Renal cortical epithelial cell (primary cell): ENCODE data around the gene DPF3. TPM values are rescaled to one million over a fixed set of nuclear protein-coding genes. Genes with fewer than 3 reads are reported as not detected.

Source experiments
- DNase-seq: peaks from one replicate; pipeline ENCODE4 v3.0.0-alpha.2; 2011; ENCODE audit warnings: low read depth
- total RNA-seq: library from RNA; depleted of rRNA; stranded (reverse); fragments of >200 nt; gene quantifications from 2 replicates; pipeline ENCODE4 v1.2.3, GENCODE V29; 2014

DPF3 gene
- total RNA-seq, 1 donor from 2014 or later: 3.0 TPM

DNA sequence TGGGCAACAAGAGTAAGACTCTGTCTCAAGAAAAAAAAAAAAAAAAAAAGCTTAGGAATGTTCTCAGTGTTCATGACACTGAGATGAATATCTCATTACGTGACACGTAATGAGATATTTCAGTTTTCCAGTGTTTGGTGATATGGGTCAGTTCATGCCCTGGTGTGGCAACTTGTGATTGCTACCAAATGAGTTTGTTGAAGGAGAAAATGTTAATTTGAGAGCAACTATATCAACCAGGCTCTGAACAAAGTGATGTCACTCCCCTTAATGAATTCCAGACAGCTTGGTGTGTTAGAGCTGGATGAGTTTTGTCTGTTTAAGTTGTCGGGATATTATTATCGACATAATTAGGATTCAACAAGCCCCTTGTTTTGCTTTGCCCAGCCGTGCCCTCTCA, 211.7 kb downstream of the DPF3 start:
- DNase-seq: no peak

DNA sequence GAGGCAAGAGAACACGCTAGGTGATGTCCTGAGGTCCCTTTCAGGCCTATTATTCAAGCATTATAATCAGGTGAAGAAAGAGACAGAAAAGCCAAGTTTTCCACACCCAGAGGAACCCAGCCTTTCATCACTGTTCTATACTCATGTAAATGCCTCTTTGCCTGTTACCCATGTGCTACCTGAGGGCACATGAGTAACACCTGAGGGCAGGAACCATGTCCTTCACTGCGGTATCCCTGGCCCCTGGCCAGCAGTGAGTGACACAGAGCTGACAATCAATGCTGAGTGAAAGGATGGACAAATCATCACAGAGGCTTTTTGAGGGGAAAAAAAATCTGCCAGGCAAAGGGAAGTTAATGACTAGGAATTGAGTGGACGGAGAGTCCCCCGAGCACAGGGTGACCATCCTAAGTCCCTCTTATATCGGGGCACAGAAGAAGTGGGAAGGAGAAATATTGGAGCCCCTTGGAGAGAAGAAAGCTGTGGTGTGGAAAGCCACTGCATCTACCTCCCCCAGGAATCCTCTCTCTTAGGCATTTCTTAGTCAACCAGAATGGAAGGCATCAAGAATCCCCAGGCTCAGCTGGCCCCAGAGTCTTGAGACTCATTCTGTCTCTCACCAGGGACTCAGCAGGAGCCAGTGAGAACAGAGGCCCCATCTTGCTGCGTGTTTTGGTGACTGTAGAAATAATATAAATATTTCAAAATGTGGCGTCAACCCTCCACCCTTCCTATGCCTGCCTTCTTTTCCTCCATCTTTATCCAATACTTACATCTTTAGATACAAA, 212.9 kb downstream of the DPF3 start:
- peak; percentile 17 for DNase-seq

DNA sequence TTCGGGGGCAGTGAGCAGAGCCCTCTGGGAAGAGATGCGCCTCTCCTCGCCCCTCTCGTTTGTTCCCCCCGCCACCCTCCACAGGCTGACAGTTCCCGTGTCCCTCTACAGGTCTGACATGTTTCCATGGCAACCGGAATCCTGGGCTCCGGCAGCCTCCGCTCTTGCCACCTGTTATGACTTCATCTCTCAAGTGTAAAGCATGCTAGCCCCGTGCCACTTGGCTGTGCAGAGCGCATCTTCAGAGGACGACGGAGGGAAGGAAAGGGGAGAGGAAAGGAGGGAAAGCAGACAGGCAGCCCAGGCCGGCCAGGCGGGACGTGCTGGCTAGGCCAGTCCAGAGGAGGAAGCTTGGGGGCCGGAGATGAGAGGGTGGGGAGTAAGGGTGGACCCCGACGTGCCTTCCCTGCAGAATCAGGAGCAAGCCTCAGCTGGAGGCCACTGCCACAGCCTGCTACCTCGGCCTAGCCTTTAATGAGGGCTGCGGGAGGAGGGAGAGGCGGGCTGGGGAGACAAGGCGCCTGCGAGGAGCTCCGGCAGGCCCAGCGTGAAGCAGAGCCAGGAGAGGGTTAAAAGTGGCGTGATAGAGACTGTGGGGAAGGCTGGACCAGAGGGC, 214.3 kb downstream of the DPF3 start:
- DNase-seq: no peak

DNA sequence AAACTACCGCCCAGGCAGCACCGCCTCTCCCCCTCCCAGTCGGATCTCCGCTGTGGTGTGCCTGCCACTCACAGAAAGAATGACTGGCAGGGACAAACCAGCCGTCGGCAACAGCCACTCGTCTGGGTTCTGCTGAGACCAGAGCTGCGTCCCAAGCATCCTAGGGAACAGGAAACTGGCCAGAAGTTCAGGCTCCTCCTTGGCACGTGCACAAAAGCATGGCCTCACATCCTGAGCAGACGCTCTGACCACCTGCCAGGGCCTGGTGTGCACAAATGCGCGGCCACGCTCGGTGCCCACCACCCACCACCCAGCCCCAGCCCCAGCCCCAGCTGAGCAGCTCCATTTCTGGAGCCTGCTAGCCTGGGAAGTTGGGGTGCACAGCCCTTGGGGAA, 214.8 kb downstream of the DPF3 start:
- no peak for DNase-seq

DNA sequence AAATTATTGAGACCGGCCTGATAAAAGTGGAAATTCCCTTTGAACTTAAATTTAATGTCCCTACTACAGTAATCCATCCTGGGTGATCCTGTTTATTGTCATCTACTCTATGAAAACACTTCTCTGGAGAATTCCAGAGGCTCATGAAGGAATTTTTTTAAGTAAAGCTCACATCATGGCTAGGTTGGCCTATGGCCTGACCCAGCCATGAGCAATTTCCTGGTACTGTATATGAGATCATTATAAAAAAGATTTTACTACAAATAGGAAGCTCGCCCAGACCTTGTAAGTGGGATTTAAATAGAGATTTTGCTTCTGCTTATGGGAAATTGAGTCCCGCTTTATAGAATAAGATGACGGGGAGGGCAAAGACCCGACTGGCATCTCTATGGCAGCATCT, 215.5 kb downstream of the DPF3 start:
- no peak for DNase-seq

DNA sequence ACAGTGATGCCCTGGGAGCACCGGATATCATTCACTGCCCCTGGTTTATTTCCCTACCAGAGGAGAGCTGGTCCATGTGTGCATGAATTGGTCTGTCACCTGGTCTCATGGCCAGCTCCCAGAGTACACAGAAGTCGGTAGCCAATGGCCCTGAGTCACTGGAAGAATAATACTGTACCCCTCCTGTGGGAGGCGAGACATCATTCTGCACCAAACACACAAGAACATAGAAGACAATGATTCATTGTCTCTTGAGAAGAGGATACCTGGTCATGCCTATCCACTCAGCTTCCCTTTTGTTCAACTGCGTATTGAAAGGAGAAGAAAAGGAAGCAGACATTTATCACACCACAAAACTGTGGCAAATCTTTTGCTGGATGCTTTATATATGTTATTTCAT, 216.2 kb downstream of the DPF3 start:
- no peak for DNase-seq

DNA sequence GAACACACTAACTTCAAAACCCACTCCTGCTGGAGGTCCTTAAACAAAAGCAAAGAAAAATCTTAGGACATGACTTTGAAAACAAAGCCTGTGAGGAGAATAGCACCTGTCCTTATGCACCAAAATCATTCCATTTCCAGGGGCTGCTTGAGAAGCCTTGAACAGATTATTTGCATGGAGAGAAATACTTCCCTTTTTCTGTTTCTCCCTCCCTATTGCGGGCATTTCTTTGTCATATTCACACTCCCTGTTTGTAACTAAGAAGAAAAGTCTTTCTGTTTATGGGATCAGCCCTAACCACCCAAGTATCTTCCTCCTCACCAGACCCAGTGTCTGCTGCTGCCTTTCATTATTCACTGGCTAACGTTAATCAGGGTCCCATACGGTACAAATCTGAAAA, 218.8 kb downstream of the DPF3 start:
- no peak for DNase-seq

DNA sequence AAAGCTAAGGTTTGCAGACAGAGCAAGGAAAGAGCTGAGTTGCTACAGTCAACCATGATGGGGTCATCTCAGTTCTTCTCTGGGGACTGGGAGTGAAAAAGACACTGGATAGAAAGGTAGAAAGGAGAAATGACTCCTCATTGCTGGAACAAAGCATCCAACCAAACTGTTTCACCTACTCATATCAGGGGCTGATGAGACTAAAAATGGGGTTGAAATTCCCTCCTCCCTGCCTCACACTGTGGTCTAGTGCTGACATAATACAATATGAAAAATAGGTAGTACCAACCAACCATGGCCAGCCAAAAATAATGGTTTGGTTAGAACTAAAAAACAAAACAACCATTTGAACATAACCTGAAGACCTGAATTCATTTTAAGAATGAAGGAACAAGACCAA, 220.7 kb downstream of the DPF3 start:
- no peak for DNase-seq

DNA sequence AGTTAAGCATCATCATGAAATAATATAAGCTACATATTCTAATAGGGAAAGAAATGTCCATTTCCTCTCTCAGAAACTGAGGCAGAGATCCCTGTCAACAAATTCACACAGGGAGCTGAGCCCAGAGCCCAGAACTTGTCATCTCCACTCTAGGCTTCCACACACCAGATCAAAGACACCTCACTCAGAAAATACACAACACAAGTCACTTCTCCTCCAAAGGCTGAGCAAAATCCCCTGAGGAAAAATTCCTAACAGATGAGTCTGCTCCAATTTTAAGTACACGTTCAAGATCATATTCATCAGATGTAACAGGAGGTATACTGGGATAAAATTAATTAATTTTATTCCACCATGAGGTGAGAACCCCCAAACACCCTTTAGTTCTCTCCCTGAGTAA, 227.3 kb downstream of the DPF3 start:
- peak; percentile 95 for DNase-seq

DNA sequence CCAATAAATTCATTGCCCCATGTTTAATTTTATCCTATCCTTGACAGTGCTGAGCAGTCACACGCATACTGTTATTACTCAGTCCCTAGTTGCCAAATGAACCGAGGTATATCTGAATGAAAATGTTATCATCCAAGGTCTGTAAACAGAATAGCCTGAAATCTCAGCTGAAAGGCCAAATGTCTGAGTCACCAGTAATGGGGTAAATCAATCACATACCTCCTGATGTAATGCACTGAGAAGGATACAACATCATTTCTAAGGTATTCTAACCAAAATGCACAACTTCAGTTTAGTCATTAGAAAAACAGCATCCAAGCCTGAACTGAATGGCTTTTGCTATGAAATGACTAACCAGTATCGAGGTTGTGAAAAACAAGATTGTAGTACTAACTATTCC, 228.6 kb downstream of the DPF3 start:
- peak; percentile 100 for DNase-seq

DNA sequence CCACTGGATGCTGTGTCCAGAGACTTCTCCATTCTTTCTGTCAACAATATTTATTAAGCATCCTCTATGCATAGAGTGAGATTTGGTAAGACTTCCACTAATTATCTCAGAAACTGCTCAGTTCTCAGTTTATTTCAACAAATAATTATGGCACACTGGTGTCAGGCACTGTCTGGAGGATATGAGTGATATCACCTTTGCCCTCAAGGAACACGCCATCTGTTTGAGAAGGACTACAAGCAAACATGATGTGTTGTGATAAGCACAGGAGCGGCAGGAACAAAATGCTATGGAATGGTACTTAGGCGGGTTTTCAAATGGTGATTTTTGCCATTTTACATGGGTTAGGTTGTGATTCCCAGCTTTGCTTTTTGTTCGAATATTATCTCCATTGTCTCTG, 229.2 kb downstream of the DPF3 start:
- no peak for DNase-seq

DNA sequence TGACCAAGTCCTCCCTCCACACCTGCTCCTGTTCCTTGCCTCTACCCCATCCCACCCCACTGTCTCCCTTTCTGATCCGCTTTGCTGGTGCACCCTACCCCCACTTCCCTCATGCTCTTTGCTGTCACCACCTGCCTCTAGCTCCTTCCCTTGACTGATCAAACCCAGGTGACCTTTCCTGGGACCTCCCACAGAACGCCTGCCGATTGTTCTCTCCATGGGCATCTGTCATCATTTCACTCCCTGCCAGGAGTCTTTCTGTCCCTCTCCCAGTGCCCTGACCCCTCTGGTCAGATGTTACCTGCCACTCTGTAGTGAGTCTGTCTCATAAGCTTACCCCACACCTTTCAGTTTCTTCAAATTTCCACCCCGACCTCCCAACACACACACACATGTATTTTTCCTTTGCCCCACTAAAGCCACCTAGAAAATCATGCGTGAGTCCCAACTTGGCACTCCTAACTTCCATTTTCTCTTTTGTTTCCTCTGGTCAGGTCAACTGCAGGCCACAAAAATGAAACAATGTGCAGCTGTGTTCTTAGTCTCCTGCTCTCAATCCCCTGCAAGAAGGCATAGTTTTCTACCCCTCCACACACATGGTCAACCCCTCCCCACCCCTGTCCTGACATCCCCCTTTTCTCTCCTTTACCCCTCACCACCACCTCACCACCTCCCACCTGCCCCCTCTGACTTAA, 229.8 kb downstream of the DPF3 start:
- no peak for DNase-seq

DNA sequence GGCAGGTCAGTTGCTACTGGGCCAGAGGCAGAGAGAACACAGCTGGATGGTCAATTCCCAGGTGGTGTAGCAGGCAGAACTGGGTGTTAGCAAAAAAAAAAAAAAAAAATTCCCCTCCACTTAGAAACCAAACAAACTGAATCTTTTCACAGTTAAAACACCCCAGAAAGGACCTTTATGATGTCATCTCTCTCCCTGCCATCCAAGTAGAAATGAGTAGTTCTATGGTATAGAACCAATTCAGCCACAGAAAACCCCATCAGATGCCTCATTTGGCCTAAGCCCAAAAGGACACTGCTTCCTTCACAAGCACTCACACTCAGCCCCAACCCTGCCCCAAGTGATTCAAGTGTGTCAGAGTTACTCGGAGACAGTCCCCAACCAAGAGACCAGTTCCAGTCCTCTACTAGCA, 230.8 kb downstream of the DPF3 start:
- no peak for DNase-seq

DNA sequence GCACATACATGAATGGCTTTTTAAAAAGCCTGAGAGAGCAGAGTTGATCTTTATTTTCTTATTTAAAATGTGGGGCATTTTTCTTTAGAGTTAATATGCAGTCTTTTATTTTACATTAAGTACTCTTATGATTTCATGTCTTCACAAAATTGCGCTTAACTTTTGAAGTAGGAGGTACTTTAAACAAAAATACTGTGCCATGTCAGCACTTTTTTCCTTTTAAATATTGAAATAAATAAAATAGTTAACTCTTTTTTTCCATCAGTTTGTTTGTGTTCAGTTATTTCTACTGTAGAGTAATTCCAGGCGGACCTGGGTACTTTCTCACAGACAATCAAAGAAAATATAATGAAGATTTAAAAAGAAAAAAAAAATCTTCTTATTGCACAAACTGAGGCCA, 231.7 kb downstream of the DPF3 start:
- DNase-seq: no peak

DNA sequence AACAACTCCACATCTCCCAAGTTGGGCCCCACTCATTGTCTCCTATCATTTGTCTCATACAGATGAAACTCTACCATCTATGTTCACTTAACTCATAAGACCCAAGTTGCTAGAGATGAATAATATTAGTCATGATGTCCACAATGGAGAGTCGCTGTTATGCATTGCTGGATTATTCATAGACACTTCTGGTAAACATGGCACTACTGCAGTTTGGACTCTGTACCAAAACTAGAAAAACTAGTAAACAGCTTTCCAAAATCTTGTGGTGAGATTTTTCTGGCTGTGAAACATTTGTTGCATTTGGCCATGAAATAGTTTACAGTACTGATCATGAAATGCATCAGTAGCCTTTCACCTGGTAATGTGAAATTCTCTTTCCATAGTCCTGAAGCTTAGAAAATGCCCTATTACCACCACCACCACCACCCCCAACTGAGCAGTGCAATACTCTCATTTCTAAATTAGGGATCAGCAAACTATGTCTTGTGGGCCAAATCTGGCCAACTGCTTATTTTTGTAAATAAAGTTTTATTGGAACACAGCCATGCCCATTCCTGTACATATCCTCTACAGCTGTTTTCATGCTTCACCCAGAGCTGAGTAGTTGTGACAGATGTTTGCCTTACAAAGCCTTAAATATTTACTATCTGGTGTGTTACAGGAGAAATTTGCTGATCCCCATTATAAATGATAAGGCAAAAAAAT, 236.5 kb downstream of the DPF3 start:
- no peak for DNase-seq

DNA sequence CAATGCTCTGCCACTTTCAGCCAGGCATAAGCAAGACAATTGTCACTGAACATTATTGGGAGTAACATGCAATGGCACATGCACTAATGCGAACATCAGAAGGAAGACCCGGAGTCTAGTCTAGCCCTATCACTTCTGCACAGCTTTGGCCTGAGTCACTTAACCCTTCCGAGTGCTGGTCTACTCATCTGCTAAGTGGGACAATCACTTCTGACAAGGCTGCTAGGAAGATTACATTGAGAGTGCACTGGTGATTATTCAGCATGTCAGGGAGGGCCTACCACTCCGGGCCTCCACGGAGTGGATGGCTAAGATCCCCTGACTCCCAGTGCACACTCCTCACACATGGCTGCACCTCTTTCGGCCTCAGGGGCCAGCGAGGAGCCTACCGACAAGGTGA, 240.9 kb downstream of the DPF3 start:
- no peak for DNase-seq

DNA sequence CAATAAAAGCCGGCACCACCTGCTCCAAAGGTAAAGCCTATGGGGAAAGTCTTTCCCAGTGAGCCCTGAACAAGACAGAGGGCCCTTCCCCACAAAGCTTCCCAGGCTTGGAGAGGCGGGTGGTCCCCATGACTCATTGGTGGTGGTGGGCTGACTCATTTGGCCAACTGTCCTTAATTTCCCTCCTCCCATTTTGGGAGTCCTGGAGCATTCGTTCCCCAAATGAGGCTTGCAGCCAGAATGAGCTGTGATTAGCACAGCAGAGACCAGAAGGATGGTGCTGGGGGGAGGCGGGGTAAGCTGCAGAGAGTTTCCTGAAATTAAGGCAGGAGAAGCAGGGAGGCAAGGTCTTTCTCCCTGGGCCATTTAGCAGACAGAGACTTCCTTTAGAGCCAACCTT, 241.7 kb downstream of the DPF3 start:
- DNase-seq: no peak

DNA sequence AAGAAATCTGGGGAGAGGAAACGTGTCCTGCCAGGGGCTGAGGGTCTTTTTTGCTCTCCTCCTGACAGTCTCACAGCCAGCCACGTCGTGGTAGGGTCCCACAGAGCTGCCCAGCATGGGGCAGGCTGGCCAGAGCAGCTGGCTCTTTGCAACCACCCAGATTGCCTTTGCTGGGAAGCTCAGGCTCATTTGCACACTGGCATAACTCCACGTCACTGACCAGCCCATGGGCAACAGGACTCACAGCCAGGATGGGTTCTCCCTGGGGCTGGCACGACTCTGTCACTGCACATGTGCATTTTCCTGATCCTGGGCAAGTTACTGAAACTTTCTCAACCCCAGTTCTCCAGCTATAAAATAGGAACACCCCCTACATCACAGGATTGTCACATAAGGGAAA, 242.2 kb downstream of the DPF3 start:
- DNase-seq: no peak

DNA sequence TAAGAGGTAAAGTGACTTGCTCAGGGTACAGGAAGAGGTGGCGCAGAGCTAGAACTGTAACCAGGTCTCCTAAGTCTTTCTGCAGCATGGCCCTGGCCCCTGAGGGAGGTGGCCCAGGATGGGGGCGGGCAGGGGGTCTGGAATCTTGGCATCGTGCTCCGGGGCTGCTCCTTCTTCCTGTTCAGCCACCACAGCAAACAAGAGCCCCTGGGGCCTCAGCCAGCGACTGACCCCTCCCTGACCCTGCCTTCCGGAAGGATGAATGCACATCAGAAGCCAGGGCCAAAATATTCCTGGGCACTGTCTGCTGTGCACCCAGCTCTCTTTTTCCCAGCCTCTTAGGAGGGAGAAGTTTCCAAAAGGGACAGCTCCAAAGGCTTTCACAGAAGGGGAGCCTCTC, 242.8 kb downstream of the DPF3 start:
- no peak for DNase-seq

DNA sequence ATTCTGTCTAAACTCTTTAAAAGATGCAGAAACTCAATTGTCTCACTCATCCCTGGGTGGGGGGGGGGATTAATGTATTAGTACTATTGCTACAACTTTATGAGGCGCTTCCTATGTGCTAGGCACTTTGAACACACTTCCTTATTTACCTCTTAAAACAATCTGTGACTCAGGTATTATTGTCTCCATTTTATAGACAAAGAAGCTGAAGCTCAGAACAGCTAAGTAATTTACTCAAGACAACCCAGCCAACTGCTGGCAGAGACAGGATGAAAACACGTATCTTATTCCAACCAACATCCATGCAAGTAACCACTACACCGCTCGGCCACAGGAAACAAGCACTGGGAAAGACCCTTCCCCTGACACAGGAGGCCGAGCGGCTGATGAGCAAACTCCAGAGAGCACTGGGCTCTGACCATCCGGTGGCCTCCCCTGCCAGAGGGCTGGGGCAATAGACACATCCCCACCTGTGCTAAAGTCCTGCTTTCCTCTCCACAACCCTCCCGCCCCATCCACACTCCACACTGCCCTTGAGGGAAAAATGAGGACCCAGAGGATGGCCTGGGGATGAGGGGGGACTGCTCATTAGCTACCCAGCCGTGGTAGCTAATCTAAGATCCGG, 244.2 kb downstream of the DPF3 start:
- peak; percentile 18 for DNase-seq

DNA sequence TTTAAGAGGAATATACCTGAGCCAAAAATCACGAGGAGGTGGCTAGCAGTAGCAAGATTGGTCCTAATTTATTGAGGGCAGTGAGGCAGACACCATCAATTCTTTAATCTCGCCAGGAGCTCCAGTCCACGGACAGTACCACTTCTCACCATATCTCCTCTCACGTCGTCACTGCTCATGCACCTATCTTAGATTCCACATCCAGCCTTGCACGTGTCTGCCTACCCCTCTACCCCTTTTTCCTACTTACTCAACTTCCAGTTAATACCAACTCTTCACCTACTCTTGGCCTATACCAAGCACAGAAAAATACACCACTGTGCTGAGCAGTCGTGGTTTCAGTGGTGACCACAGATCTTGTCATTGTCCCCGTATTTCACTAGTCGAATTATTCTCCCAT, 246.1 kb downstream of the DPF3 start:
- no peak for DNase-seq

DNA sequence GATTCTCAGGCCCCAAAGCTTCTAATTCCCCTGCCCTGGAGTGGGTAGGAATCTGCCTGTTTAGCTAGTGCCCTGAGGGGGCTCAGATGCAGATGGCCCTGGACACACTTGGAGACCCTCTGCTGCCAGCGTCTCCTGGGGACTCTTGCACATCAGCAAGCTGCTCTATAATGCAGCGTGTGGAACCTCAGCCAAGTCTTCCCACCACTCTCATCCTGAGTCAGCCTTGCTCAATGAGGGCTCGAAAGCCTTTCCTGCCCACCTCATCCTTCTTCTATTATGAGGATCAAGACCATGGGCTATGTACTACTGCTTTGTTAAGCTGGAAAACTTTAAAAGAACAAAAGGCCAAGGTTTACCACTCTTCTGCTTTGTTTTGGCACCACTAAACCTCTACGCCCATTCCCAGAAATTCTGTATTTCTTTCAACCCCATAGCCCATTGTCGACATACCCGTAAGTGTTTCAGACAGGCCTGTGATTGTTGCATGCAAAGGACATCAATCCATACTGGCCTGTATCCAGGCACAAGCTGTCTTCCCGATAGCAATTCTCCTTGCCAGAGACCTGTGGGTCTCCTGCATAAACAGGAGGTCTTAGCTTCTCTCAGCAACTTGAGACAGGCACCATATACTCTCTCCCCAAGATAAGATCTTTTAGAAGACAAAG, 246.9 kb downstream of the DPF3 start:
- DNase-seq: no peak
